GM04503 (cell line): ENCODE data around the gene MAGEA8.
"Not testable (repeated sequence)": the region's sequence is repeated elsewhere in the genome, so short reads cannot be mapped to it uniquely, and the experiment has no call there.

Source experiments
- DNase-seq: peaks from one replicate; pipeline ENCODE4 v3.0.0-alpha.2; 2012; ENCODE audit warnings: low read depth

MAGEA8 gene

DNA sequence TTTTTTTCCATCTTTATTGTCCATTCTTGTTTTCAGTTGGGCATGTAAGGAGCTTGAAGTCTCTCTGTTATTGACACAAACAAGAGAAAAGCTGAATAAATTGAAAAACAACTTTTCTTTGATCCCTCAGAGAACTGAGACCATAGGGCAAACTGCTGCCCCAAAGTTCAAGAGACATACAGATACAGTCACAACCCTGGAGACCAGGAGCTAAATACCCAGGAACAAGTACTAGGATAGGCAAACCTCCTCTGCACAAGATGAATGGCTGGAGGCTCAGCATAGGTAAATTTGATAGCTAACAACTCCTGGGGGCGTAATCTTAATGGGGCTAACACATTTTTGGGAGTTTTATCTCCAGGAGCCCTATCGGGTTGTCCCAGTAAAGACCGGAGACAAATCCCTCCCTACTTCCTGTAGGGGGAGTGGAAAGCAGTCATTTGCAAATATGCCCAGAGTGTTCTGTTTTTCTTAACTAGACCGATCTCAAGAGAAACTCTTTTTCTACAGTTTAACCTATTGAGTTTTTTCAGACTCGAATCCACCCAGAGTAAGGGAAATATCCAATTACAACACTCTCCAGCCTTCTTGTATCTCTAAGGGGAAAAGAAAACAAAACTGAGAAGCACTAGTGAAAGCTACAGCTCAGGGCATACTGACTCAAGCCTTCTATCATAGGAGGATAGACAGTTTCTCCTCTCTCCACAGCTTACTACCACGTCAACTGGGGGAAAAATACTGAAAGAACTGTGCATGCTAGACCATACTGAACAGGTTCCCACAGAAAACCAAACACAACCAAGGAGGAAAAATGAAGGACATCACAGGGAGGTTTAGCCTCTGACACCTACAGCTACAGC lies 23.1 kb downstream of the MAGEA8 start:
- DNase-seq, result no peak

DNA sequence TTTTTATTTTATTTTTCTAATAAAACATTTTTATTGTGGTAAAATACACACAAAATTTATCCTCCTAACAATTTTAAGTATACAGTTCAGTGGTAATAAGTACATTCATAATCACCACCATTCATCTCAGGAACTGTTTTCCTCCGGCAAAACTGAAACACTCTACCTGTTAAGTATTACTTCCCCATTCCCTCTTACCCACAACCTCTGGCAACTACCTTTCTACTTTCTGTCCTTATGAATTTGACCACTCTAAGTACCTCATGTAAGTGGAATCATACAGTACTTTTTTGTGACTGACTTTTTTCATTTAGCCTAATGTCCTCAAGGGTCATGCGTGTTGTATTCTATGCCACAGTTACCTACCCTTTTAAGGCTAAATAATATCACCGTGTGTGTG lies 27.3 kb downstream of the MAGEA8 start:
- DNase-seq, result no peak

DNA sequence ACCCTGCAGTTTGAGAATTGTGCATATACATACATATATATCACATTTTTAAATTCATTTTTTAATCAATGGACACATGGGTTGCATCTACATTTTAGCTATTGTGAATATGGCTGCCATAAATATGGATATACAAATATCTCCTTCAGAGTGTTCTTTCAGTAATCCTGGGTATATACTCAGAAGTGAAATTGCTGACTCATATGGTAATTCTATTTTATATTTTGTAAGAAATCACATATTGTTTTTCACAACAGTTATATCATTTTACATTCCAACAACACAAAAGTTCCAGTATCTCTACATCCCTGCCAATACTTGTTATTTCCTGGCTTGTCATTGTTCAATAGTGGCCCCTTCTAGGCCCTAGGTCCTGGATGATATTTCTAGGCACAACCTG lies 27.7 kb downstream of the MAGEA8 start:
- no peak for DNase-seq

DNA sequence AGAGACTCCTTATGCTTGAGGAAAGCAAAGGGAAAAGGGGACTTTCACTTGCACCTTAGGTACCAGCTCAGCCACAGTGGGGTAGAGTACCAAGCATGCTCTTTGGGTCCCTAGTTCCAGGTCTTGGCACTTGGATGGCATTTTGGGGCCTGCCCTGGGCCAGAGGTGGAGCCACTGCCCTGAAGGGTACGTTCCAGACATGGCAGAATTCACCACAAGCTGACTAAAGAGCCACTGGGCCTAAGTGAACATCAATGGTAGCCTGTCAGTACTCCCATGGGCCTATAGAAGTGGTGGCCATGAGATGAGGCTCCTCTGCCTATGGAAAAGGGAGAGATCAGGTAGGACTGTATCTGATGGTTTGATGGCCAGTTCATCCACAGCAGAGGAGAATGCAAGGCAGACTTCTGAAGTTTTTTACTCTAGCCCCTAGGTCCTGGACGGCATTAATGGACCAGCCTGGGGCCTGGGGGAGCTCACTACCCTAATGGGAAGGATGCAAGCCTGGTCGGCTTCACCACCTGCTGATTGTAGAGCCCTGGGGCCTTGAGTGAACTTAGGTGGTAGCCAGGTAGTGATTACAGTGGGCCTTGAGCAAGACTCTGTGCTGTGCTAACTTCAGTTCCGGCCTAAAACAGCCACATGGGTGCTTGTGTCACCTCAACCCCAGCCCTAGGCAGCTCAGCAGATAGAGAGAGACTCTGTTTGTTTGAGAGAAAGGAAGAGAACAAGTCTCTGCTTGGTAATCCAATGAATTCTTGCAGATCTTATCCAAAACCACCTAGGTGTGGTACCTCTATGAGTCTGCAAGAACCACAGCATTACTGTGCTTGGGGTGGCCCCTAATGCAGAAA lies 28.6 kb downstream of the MAGEA8 start:
- DNase-seq, result no peak

DNA sequence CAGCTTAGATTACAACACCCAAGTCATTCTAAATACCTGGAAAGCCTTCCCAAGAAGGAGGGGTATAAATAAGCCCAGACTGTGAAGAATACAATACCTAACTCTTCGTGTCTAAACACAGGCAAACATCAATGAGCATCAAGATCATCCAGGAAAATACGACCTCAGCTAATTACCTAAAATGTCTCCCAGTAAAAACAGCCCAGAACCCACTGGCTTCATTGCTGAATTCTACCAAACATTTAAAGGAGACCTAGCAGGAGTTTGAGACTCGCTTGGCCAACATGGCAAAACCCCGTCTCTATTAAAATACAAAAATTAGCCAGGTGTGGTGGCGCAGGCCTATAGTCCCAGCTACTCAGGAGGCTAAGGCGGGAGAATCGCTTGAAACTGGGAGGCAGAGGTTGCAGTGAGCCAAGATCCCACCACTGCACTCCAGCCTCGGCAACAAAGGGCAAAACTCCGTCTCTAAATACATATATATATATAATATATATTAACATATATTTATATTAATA lies 29.3 kb downstream of the MAGEA8 start:
- no peak for DNase-seq

GRCh38 chrX:149916745-149917392 lies 35.9 kb downstream of the MAGEA8 start:
- no peak for DNase-seq

GRCh38 chrX:149923836-149924235 lies 42.9 kb downstream of the MAGEA8 start:
- not testable (repeated sequence) for DNase-seq

- not testable (repeated sequence) for DNase-seq
These were observed 43.5 kb downstream of the MAGEA8 start for GRCh38 chrX:149924434-149924833.

DNA sequence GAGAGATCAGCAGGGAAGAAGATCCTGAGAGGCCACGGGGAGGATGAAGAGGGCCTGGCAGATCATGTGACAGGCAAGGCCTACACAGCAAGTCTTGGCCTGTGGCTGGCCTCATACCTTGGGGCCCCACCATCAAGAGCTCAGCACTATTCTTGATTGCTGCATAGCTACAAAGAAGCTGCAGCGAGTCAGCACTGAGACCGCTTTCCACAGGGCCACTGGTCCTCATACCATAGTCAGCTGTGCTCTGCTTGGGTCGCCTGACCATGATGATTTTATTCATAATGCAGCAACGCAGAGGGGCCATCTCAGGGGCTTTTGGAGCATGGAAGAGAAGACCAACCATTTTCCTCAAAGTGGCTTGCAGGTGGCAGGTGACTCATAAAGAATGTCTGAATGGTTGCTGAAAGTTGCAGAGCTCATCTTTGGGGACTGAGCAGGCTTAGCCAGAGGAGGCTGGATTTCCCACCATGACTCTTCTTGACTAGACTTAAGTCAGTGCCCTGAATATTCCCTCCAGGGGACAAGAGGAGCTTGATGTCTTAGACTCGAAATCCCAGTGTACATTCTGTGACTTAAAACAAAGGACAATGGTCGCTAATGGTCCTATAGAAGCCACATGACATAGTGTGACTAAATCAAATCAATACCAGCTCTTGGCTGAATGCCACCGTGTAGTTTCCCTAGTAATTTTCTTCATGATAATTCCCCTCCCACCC lies 46.4 kb downstream of the MAGEA8 start:
- DNase-seq, result not testable (repeated sequence)

DNA sequence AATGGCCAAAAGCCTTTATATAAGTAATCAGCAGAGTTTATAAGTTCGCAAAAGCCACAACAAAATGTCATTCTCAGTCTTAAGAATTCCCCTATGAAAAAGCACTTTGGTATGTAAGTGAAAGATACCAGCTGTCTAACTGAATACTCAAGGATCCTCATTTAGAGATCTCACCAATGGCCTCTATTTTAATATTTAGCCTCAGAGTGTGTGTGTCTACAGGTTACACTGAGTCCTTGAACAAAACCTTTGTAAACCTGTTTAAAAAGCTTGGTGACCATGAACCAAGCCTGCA lies 46.9 kb downstream of the MAGEA8 start:
- DNase-seq, result not testable (repeated sequence)

DNA sequence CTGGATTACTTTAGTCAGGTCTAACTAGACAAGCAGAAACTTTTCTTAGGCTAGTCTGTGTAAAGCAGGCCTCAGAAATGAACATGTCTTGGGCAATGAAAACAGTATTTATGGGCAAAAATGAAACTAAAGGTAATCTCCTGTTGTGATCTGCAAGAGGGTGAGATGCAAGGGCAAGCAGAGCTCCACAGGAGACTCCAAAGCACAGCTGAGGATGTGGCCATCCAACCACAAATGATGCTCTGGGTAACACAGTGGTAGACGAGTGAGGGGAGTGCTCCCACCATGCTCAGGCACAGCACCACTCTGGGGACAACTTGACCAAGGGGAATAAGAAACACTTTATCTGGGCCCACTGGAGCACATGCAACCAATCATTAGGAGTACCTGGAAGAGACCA lies 47.7 kb downstream of the MAGEA8 start:
- not testable (repeated sequence) for DNase-seq

- DNase-seq, result not testable (repeated sequence)
These were observed 48.4 kb downstream of the MAGEA8 start, which contains the start of gene HSFX4 for GRCh38 chrX:149929400-149929799. Gene HSFX4, plus strand, starts transcription at chrX:149929573. Its CDS starts 72 bp downstream, at chrX:149929645.

DNA sequence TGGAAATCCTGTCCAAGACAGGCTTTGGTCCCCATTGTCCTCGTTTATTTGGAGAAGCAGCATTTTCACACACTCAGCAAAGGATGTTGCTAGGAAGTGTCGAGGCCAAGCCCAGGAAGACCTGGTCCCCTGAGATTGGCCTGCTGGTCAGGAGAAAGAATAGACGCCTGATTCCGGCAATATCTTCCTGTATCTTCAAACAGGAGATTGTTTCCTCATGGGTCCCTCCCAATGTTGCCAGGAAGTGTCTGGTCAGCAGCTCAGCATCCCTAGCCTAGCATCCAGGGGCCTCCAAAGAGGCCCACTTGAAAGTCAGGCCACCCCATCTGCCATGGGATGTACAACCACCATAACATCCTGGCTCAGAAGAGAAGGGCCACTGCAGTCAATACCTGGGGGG lies 50.4 kb downstream of the MAGEA8 start:
- DNase-seq, result not testable (repeated sequence)

DNA sequence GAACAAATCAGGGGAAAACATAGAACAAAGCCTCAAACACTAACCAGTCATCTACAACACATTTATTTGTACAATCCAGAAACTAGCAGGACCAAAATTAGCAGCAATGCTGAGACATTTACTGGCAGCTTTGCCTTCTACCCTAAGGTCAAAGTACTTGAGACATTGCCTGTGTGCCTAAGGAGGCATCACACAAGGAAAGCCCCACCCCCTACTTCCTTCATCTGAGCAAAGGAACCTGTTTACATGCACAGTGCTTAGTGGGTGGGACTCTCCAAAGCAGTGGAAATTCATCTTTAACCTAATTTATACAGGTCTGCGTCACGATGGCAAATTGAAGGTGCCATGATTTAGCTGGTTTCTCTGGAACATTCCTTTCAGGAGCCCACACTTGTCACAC lies 51.2 kb downstream of the MAGEA8 start:
- DNase-seq, result not testable (repeated sequence)

DNA sequence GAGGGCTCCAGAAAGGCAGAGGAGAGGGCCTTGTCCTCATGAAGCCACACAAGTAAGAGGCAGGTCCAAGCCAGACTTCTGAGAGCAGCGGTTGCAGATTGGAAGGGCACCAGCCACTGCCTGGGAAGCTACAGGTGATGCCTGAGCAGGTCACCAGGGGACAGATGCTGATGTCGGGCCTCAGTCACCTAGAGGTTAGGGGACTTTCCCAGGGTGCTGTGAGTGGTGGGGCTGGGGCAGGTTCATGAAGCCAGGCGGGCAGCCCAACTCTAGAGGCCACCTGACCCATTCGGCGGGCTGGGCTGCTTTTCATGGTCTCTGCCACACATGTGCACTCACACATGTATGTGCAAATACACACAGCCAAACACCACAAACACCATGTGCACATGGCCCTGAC lies 52.0 kb downstream of the MAGEA8 start:
- not testable (repeated sequence) for DNase-seq

DNA sequence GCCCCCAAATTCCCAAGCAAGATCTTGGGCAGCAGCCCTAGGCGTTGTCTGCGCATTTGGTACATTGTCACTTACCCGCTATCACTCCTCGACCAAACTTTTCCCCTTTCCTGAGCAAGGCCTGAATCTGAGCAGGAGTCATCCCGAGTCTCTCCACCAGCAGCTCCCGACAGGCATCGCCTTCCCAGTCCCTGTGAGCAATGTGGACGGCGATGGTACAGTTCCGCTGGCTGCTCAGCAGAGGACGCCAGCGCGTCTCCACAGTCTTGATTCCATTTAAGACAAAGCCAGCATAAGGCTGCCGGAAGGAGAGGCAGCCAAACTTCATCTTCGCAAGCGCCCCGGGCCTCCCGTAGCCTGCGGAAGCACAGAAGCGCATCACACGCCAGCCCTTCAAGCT lies 52.6 kb downstream of the MAGEA8 start:
- not testable (repeated sequence) for DNase-seq
